T-helper 1 cell treated with Interleukin-12 subunit alpha and Interleukin-12 subunit beta and Interleukin-4 antibody, amounts not matched to agents 30 μg/mL and 1 μg/mL, for 36 hours (primary cell): ENCODE measurements around the gene PPP1R10.
A peak's percentile ranks its signal among the peaks of the same experiment; 100 is the strongest.

ENCODE experiments used
- H3K27ac Mint-ChIP-seq: one replicate; pipeline ENCODE4 v1.8.0; 2021; ENCODE audit warnings: mild to moderate bottlenecking, mixed read lengths
- H3K27me3 Mint-ChIP-seq: one replicate; pipeline ENCODE4 v1.8.0; 2021; ENCODE audit warnings: low read depth, mixed read lengths
- H3K36me3 Mint-ChIP-seq: one replicate; pipeline ENCODE4 v1.8.0; 2021; ENCODE audit warnings: low read depth, mixed read lengths
- H3K4me1 Mint-ChIP-seq: one replicate; pipeline ENCODE4 v1.8.0; 2021; ENCODE audit warnings: low read depth, mixed read lengths
- H3K4me3 Mint-ChIP-seq: one replicate; pipeline ENCODE4 v1.8.0; 2021; ENCODE audit warnings: mild to moderate bottlenecking, moderate library complexity, mixed read lengths
- H3K9me3 Mint-ChIP-seq: one replicate; pipeline ENCODE4 v1.8.0; 2021; ENCODE audit warnings: mixed read lengths

The PPP1R10 gene

DNA sequence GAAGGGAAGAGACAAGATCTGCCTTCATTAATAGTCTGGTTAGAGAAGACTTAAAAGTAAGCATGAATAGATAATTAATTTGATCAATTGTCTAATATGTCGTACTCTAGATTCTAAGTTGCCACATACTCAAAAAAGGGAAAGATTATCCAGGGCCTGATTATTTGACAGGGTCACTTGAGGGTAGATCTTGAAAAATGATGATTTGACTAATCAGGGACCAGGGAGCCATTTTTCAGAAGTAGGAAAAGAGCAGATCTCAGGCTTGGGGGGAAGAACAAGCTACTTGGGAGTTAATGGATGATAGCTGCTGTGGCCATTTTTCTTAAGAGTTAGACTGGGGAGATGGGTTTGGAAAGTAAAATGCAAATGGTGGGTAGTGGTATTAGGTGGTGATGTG is 24.8 kb downstream of the PPP1R10 start:
- Mint-ChIP-seq H3K4me1 (peaks cover 4% of the 10 kb centered on the region), H3K36me3 (peaks cover 47% of the 10 kb centered on the region), H3K27me3 (no peaks in the 10 kb centered on the region), H3K27ac (no peak overlapping the region), H3K9me3 (no peaks in the 10 kb centered on the region), H3K4me3 (no peak overlapping the region)

DNA sequence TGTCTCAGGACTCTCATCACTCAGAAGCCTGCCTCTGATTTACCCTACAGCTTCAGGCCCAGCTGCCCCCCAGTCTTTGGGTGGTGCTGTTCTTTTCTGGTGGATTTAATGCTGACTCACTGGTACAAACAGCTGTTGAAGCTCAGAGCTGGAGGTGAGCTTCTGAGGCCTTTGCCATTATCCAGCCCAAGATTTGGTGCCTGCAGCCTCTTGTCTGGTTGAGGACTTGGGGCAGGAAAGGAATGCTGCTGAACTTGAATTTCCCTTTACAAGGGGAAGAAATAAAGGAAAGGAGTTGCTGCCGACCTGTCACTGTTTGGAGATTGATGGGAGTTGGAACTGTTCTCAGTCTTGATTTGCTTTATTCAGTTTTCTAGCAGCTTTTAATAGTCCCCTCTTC is 26.0 kb downstream of the PPP1R10 start:
- Mint-ChIP-seq H3K27ac (no peak overlapping the region), H3K27me3 (no peaks in the 10 kb centered on the region), H3K9me3 (no peaks in the 10 kb centered on the region), H3K4me1 (peaks cover 3% of the 10 kb centered on the region), H3K36me3 (peaks cover 53% of the 10 kb centered on the region), H3K4me3 (no peak overlapping the region)

DNA sequence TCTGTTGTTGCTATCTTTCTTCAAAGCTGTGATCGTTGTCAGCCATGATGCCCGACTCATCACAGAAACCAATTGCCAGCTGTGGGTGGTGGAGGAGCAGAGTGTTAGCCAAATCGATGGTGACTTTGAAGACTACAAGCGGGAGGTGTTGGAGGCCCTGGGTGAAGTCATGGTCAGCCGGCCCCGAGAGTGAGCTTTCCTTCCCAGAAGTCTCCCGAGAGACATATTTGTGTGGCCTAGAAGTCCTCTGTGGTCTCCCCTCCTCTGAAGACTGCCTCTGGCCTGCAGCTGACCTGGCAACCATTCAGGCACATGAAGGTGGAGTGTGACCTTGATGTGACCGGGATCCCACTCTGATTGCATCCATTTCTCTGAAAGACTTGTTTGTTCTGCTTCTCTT is 26.5 kb downstream of the PPP1R10 start:
- Mint-ChIP-seq H3K9me3 (no peaks in the 10 kb centered on the region), H3K27ac (no peak overlapping the region), H3K27me3 (no peaks in the 10 kb centered on the region), H3K4me1 (peaks cover 3% of the 10 kb centered on the region), H3K4me3 (no peak overlapping the region), H3K36me3 (peaks cover 55% of the 10 kb centered on the region)

DNA sequence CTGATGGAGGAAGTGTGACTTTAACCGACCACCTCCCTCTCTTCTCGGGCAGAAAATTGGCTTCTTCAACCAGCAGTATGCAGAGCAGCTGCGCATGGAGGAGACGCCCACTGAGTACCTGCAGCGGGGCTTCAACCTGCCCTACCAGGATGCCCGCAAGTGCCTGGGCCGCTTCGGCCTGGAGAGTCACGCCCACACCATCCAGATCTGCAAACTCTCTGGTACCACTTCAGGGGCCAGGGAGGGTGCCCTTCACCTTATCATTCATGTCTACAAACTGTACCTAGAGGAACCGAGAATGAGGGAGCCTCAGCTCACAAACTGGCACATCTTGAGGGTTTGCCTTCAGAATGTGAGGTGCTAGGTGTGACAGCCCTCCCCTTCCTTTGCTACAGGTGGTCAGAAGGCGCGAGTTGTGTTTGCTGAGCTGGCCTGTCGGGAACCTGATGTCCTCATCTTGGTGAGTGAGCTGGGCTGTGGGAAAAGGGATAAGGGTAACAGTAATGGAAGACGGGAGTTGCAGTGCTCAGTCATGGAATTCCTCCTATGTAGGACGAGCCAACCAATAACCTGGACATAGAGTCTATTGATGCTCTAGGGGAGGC is 27.2 kb downstream of the PPP1R10 start:
- H3K27ac Mint-ChIP-seq: no peak overlapping the region
- H3K27me3 Mint-ChIP-seq: no peaks in the 10 kb centered on the region
- peaks cover 59% of the 10 kb centered on the region for H3K36me3 Mint-ChIP-seq

DNA sequence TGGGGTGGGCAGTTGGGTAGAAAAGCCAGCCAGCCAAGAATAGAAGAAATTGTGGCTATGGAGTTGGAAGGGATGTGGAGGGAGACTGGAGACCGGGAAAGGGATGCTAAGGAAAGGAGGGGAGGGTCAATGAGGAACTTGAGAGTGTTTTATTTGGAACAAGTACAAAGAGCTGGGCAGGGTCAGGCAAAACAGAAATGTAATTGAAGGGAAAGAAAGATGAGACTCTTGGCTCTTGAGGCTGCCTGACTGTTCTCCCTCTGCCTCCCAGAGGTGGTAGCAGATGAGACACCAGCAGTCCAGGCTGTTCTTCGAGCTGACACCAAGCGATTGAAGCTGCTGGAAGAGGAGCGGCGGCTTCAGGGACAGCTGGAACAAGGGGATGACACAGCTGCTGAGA is 33.1 kb downstream of the PPP1R10 start:
- H3K27ac Mint-ChIP-seq: no peak overlapping the region
- no peaks in the 10 kb centered on the region for H3K4me1 Mint-ChIP-seq
- H3K27me3 Mint-ChIP-seq: no peaks in the 10 kb centered on the region
- no peaks in the 10 kb centered on the region for H3K9me3 Mint-ChIP-seq
- no peak overlapping the region for H3K4me3 Mint-ChIP-seq
- H3K36me3 Mint-ChIP-seq: peaks cover 67% of the 10 kb centered on the region

More for the DNA sequence above, 27.2 kb downstream of the PPP1R10 start:
- Mint-ChIP-seq H3K4me1 (peaks cover 3% of the 10 kb centered on the region), H3K4me3 (no peak overlapping the region), H3K9me3 (no peaks in the 10 kb centered on the region)

DNA sequence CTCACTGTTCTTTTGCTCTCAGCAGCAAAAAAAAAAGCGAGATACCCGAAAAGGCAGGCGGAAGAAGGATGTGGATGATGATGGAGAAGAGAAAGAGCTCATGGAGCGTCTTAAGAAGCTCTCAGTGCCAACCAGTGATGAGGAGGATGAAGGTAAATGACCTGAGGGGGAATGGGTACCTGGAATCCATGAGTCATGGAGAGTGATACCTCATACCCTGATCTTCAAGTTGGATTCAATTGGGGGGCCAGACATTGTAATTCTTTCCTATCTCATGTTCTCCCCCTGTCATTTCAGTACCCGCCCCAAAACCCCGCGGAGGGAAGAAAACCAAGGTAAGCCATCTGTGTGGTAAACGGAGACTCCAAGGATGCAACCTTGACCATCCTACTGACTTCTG is 39.0 kb downstream of the PPP1R10 start:
- Mint-ChIP-seq H3K4me3 (no peak overlapping the region), H3K27ac (no peak overlapping the region), H3K9me3 (no peaks in the 10 kb centered on the region), H3K4me1 (peaks cover 25% of the 10 kb centered on the region), H3K36me3 (peaks cover 54% of the 10 kb centered on the region), H3K27me3 (no peaks in the 10 kb centered on the region)

DNA sequence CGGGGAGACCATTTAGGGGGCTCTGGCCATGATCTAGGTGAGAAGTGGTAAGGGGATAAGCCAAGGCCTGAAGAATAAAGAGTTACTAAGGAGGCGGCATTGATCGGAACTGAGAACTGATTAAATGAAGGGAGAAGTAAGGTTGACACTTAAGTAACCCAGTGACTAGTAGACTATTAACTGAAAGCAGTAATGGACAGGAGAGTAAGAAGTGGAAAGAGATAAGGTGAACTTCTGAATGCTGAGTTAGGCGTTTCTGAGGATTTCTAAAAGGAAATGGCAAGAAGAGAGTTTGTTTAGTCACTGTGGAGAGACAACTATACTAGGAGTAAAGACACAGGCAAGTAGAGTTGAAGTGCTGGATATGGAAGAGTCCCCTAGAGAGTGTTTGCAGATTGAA is 43.9 kb downstream of the PPP1R10 start:
- H3K4me1 Mint-ChIP-seq: peaks cover 57% of the 10 kb centered on the region
- H3K9me3 Mint-ChIP-seq: no peaks in the 10 kb centered on the region

DNA sequence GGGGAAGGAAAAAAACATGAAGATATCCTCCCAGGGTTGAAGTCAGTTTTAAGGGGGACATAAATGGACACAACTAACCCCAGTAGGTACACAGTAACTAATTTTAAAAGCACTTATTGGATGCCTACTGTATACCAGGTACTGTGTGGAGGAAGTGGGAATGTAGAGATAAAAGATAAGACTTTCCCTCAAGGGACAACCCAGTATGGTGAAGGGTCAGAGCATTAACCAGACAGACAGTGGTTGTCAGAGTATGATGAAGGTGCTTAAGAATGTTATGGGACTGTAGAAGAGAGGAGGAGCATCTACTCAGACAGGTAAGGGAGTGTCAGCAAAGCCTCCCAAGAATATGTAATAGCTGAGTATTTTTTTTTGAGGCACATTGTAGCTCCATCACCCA is 44.9 kb downstream of the PPP1R10 start:
- peaks cover 22% of the 10 kb centered on the region for H3K36me3 Mint-ChIP-seq
- peak overlapping the region; percentile 99 for H3K27ac Mint-ChIP-seq
- no peaks in the 10 kb centered on the region for H3K27me3 Mint-ChIP-seq
- peak overlapping the region; percentile 99 for H3K4me3 Mint-ChIP-seq
- H3K9me3 Mint-ChIP-seq: no peaks in the 10 kb centered on the region
- H3K4me1 Mint-ChIP-seq: peaks cover 56% of the 10 kb centered on the region

More for the DNA sequence above, 43.9 kb downstream of the PPP1R10 start:
- H3K4me3 Mint-ChIP-seq: peak overlapping the region; percentile 53
- no peaks in the 10 kb centered on the region for H3K27me3 Mint-ChIP-seq
- H3K36me3 Mint-ChIP-seq: peaks cover 32% of the 10 kb centered on the region
- H3K27ac Mint-ChIP-seq: peak overlapping the region; percentile 10

DNA sequence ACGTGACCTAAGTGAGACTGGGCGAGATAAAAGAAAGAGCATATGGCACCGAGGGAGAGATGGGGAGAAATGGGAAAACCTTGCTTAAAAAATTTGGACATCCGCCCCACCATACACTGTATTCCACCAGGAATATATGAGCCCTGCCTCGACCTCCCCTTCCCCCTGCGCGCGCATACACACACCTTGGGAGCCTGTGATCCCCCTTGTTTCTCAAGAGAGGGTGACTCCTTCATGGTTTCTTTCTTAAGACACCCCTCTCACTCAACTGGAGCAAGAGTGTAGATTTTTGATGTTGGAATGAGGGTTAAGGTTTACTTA is 45.3 kb downstream of the PPP1R10 start:
- no peaks in the 10 kb centered on the region for H3K9me3 Mint-ChIP-seq
- H3K36me3 Mint-ChIP-seq: peaks cover 18% of the 10 kb centered on the region
- H3K27me3 Mint-ChIP-seq: no peaks in the 10 kb centered on the region
- peak overlapping the region; percentile 99 for H3K4me3 Mint-ChIP-seq
- peak overlapping the region; percentile 99 for H3K27ac Mint-ChIP-seq
- H3K4me1 Mint-ChIP-seq: peaks cover 52% of the 10 kb centered on the region

DNA sequence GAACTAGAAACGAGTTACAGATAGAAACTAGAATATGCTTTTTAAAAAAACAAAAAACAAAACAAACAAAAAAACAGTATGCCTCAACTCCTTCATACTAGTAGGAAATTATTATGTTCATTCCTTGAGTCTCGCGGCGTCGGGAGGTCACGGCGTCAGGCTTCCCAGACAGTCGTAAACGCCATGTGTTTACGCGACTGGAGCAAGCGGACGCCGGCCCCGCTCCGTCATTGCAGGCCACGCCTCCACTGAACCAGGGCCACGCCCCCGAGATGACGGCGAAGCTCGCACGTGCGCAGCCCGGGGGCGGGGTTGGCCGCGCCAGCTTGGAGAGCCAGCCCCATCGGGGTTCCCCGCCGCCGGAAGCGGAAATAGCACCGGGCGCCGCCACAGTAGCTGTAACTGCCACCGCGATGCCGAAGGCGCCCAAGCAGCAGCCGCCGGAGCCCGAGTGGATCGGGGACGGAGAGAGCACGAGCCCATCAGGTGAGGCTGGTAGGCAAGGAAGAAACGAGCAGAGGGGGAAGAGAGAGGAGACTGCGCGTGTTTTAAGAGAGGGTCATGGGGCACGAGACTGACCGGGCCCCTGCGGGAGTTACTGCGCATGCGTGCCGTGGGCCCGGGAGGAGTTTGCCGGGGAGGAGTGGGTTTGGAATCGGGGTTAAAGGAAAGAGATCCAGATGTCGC is 45.8 kb downstream of the PPP1R10 start, which contains the start of gene ABCF1:
Gene ABCF1, plus strand, starts transcription at position 368 of the 687 bp plus-strand sequence. Its CDS starts 46 bp downstream, at position 414.
- peak within 1 kb of the TSS; percentile 99 for H3K4me3 Mint-ChIP-seq
- H3K27me3 Mint-ChIP-seq: no peaks in the 10 kb centered on the region
- H3K27ac Mint-ChIP-seq: peak within 1 kb of the TSS; percentile 99
- H3K4me1 Mint-ChIP-seq: peaks cover 48% of the 10 kb centered on the region
- peaks cover 15% of the 10 kb centered on the region for H3K36me3 Mint-ChIP-seq
- H3K9me3 Mint-ChIP-seq: no peaks in the 10 kb centered on the region

DNA sequence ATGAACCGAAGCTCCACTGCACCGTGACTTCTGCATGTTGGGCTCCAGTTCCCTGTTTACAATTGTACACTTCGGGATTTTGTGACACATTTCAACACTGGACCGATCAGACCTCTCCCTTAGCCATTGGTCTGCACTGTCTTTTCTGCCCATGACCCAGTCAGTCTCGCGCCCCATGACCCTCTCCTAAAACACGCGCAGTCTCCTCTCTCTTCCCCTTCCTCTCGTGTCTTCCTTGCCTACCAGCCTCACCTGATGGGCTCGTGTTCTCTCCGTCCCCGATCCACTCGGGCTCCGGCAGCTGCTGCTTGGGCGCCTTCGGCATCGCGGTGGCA is 46.3 kb downstream of the PPP1R10 start:
- Mint-ChIP-seq H3K27me3 (no peaks in the 10 kb centered on the region), H3K4me1 (peaks cover 48% of the 10 kb centered on the region), H3K27ac (peak overlapping the region; percentile 99), H3K36me3 (peaks cover 15% of the 10 kb centered on the region), H3K4me3 (peak overlapping the region; percentile 99), H3K9me3 (no peaks in the 10 kb centered on the region)

DNA sequence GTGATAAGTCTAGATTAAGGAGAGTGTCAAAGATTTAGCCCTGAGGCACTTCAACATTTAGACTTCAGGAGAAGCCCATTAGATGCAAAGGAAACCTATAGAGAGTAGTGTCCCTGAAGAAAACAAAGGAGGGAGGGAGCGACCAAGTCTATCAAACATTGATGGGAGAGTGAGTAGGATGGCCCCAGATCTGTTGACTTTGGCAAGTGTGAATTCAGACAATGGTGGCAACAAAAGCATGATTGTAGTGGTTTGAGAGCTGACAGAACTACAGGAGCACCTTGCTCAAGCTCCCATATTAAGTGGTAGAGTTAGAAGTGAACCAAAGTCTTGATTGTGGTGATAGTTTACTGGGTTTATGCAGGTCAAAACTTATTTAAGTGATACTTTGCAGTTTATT is 46.8 kb downstream of the PPP1R10 start:
- Mint-ChIP-seq H3K27me3 (no peaks in the 10 kb centered on the region), H3K27ac (peak overlapping the region; percentile 32), H3K9me3 (no peaks in the 10 kb centered on the region), H3K4me1 (peaks cover 47% of the 10 kb centered on the region), H3K36me3 (peaks cover 14% of the 10 kb centered on the region), H3K4me3 (peak overlapping the region; percentile 99)

DNA sequence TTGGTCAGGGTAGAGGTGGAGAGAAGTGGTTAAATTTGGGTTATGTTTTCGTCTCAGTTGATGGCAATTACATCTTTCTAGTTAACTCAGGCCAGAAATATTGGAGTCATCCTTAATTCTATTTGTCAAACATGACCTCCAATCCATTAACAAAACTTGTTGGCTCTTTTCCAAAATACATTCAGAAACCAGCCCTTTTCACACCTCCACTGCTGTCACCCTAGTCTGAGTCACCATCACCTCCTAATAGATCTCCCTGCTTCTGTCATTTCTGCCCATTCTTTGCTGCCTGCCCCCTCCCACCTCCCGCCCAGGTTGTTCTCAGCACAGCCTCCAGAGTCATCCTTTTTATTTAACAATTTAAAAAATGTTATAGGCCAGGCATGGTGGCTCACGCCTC is 48.8 kb downstream of the PPP1R10 start:
- H3K27ac Mint-ChIP-seq: peak overlapping the region; percentile 52
- no peaks in the 10 kb centered on the region for H3K27me3 Mint-ChIP-seq
- peaks cover 16% of the 10 kb centered on the region for H3K36me3 Mint-ChIP-seq
- H3K9me3 Mint-ChIP-seq: no peaks in the 10 kb centered on the region
- no peak overlapping the region for H3K4me3 Mint-ChIP-seq
- peaks cover 37% of the 10 kb centered on the region for H3K4me1 Mint-ChIP-seq

DNA sequence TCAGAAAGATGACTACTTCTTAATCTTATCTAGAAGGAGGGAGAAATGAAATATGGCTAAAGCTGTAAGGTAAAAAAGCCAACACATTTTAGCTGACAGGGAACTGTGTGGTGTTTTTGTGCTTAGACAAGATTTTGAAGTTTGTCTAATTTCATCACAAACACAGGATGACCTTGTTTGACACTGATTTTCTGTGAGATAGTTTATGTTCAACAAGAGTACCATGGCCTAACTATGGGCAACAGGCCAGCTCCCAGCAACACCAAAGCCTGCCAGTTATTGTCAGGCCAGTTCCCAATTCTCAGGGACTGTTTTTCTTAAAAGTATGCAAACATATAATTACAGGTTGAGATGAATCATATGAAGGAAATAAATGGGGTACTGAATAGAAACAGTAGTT is 51.3 kb downstream of the PPP1R10 start:
- no peak overlapping the region for H3K4me3 Mint-ChIP-seq
- H3K4me1 Mint-ChIP-seq: peaks cover 23% of the 10 kb centered on the region
- H3K27me3 Mint-ChIP-seq: no peaks in the 10 kb centered on the region
- H3K27ac Mint-ChIP-seq: no peak overlapping the region
- H3K36me3 Mint-ChIP-seq: peaks cover 19% of the 10 kb centered on the region
- no peaks in the 10 kb centered on the region for H3K9me3 Mint-ChIP-seq

DNA sequence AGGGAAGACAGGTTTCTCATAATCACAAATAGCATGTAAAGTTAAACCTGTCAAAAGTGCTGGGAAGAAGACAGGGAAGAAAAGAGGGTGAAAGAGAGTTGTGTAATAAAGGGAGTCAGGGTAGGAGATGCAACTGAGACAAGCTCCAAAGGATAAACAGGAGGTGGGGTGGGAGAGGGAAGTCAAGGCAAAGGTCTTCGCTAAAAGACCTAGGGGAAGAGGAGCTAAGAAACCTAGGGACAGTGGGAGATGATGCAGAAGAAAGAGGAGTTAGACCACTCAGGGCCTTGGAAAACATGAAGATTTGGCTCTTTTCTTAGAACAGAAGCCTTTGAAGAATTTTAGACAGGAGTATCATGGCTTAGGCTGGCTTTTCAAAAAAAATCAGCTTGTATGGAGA is 52.9 kb downstream of the PPP1R10 start:
- H3K36me3 Mint-ChIP-seq: peaks cover 23% of the 10 kb centered on the region
- H3K27ac Mint-ChIP-seq: no peak overlapping the region
- no peaks in the 10 kb centered on the region for H3K9me3 Mint-ChIP-seq
- H3K4me1 Mint-ChIP-seq: peaks cover 13% of the 10 kb centered on the region
- no peaks in the 10 kb centered on the region for H3K27me3 Mint-ChIP-seq
- no peak overlapping the region for H3K4me3 Mint-ChIP-seq
